Heart right ventricle (tissue), 16 donors: Measurements from ENCODE around the gene NOTCH2. TPM values are rescaled to one million over a fixed set of nuclear protein-coding genes. Genes with fewer than 3 reads are reported as not detected.

ENCODE experiments used
- ATAC-seq, 8 donors: fragments of 200-7000 bp; cut with Tn5 transposase; one replicate each; pipeline ENCODE4 v1.9.1; 2020; ENCODE audit warnings: mild to moderate bottlenecking in 8 of 8, moderate library complexity in 8 of 8, moderate number of reproducible peaks in 1 of 8
- DNase-seq, 2 donors: peaks; one replicate each; pipeline ENCODE4 v3.0.0-alpha.2; 2020
- H3K27ac ChIP-seq, 10 donors: fragments of 200-600 bp; sonication (generic) in 2 of 10; one replicate each; pipeline versions ENCODE4 v1.5.0 to v1.8.0; 2020 to 2022; ENCODE audit warnings: mild to moderate bottlenecking in 3 of 10
- H3K27me3 ChIP-seq, 7 donors: fragments of 200-600 bp; one replicate each; pipeline ENCODE4 v1.8.0; 2021 to 2022; ENCODE audit warnings: mild to moderate bottlenecking in 2 of 7
- H3K36me3 ChIP-seq, 9 donors: fragments of 200-600 bp; sonication (generic) in 1 of 9; one replicate each; pipeline versions ENCODE4 v1.5.0 to v1.8.0; 2020 to 2022; ENCODE audit warnings: mild to moderate bottlenecking in 2 of 9
- H3K4me1 ChIP-seq, 9 donors: fragments of 200-600 bp; sonication (generic) in 1 of 9; one replicate each; pipeline versions ENCODE4 v1.5.0 to v1.8.0; 2020 to 2022; ENCODE audit warnings: mild to moderate bottlenecking in 4 of 9
- H3K4me3 ChIP-seq, 10 donors: fragments of 200-600 bp; sonication (generic) in 2 of 10; one replicate each; pipeline versions ENCODE4 v1.5.0 to v1.8.0; 2020 to 2022; ENCODE audit warnings: mild to moderate bottlenecking in 7 of 10, moderate library complexity in 2 of 10
- H3K9me3 ChIP-seq, 11 donors: fragments of 200-600 bp in 10 of 11; sonication (generic) in 2 of 11; one replicate each; pipeline versions ENCODE4 v1.5.0 to v1.8.0; 2013 to 2022; ENCODE audit warnings: mild to moderate bottlenecking in 2 of 11, control low read depth in 1 of 11, moderate library complexity in 1 of 11
- WGBS, 2 donors: extraction: QIAGEN DNeasy Blood & Tissue Kit; methylation state at CpG; one replicate each; pipeline ENCODE4 v1.1.7; 2013; ENCODE audit warnings: inconsistent platforms in 1 of 2; 5-methylcytosine and 5-hydroxymethylcytosine counted together
- intact Hi-C, 10 donors: fragments of 100-400 bp; cut with DNase I; formaldehyde crosslinking; loops; one replicate each; pipeline versions ENCODE4 v1.11.1 to v1.14.2; 2022
- polyA plus RNA-seq, 2 donors: library from polyadenylated mRNA; stranded (reverse); fragments of 200-250 nt; gene quantifications; one replicate each; pipeline ENCODE4 v1.2.3, GENCODE V29; 2013
- total RNA-seq, 10 donors: library from RNA; stranded (reverse); fragmentation: NEBNext Ultra II Directional in 3 of 10; extraction: Animal tissue kit (Norgen Biotek cat#: 25700) in 3 of 10; gene quantifications; one replicate each; pipeline versions ENCODE4 v1.2.1 to v1.2.4, GENCODE V29; 2021 to 2023
- TF ChIP-seq, protein P1 (sequence below), 9 donors: fragments of 200-600 bp; sonication (generic) in 2 of 9; IDR thresholded peaks; one replicate each; pipeline versions ENCODE4 v1.5.0 to v1.8.0; 2021 to 2022; ENCODE audit warnings: antibody characterized with exemption in 9 of 9, mild to moderate bottlenecking in 5 of 9, moderate library complexity in 1 of 9
- donor health status: Arrhythmogenic right ventricular cardiomyopathy.
- donor health status: ischemic (EF 13 %, LVEDD 7.1; RV severe dilation, severe dysfunction).
- donor health status: healthy with polysubstance abuse.
- donor health status: DM: no; HTN: yes; CAD: no.
- donor health status: DM: no; HTN: no; CAD: no.
- donor health status: ischemic (EF 25% LVEDD 6.9; RV normal size, moderate dysfunction).
- donor health status: ischemic (EF 25% LVEDD 5.7; RV mildly dilated, moderate dysfunction).
- donor health status: healthy.
- donor health status: DM: yes; HTN: yes; CAD: no.
- donor health status: Ischemic cardiomyopathy.
- donor health status: ischemic (EF 35%, LVEDD 5.7; RV mildly dilated, moderate dysfunction).
- donor health status: nonischemic (EF 11% LVEDD 7.7; RV severe dilation, severe dysfunction).
- donor health status: DM: yes; HTN: yes; CAD: no.
- donor health status: PGD.
- donor health status: ischemic (EF 29% LVEDD 5.4; RV normal size, mild dysfunction).
- donor health status: nonischemic (EF 23%, LVEDD 6.1; RV moderate dilation, normal function).

The NOTCH2 gene
- total and polyA plus RNA-seq, 12 donors = 4.1 to 39.1 (median 23.8) TPM

DNA sequence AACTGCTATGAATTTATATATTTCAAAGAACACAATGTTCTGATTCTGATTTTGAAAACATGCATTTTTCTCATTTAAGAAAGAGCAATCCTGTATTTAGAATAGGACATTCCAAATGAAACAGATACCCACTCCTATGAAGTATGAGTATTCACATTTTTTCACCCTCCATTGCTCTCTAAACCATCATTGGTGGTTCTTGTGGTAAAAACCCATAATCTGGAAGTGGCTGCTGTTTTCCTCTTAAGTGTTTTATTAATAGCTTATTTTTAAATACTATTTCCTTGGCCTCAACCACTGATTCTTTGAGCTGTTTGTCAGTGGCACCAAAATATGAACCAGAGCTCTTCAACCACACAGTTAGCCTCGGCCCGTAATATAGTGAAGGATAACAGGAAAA lies 113.2 kb downstream of the NOTCH2 start:
- DNase-seq = no peak
- H3K27ac ChIP-seq = no peak overlapping the region
- H3K36me3 ChIP-seq = peaks cover 0 to 88% (median 10%) of the 10 kb centered on the region in 9 donors
- WGBS, 2 donors = 86 to 87% methylated on average over 2 of the region's 2 CpGs
- H3K27me3 ChIP-seq = no peaks in the 10 kb centered on the region
- intact Hi-C loops = loop anchor here in 3 of 10 donors (10.0 kb wide), 1 partner anchor 188 kb away; no protein-coding TSS in a partner anchor
- no peak for ATAC-seq
- TF ChIP-seq, protein P1, sequence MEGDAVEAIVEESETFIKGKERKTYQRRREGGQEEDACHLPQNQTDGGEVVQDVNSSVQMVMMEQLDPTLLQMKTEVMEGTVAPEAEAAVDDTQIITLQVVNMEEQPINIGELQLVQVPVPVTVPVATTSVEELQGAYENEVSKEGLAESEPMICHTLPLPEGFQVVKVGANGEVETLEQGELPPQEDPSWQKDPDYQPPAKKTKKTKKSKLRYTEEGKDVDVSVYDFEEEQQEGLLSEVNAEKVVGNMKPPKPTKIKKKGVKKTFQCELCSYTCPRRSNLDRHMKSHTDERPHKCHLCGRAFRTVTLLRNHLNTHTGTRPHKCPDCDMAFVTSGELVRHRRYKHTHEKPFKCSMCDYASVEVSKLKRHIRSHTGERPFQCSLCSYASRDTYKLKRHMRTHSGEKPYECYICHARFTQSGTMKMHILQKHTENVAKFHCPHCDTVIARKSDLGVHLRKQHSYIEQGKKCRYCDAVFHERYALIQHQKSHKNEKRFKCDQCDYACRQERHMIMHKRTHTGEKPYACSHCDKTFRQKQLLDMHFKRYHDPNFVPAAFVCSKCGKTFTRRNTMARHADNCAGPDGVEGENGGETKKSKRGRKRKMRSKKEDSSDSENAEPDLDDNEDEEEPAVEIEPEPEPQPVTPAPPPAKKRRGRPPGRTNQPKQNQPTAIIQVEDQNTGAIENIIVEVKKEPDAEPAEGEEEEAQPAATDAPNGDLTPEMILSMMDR (IDR thresholded peaks at IDR 0.05) = no peak
- H3K4me1 ChIP-seq = peaks cover 0 to 19% (median 7%) of the 10 kb centered on the region in 9 donors
- no peaks in the 10 kb centered on the region for H3K9me3 ChIP-seq
- no peak overlapping the region for H3K4me3 ChIP-seq

DNA sequence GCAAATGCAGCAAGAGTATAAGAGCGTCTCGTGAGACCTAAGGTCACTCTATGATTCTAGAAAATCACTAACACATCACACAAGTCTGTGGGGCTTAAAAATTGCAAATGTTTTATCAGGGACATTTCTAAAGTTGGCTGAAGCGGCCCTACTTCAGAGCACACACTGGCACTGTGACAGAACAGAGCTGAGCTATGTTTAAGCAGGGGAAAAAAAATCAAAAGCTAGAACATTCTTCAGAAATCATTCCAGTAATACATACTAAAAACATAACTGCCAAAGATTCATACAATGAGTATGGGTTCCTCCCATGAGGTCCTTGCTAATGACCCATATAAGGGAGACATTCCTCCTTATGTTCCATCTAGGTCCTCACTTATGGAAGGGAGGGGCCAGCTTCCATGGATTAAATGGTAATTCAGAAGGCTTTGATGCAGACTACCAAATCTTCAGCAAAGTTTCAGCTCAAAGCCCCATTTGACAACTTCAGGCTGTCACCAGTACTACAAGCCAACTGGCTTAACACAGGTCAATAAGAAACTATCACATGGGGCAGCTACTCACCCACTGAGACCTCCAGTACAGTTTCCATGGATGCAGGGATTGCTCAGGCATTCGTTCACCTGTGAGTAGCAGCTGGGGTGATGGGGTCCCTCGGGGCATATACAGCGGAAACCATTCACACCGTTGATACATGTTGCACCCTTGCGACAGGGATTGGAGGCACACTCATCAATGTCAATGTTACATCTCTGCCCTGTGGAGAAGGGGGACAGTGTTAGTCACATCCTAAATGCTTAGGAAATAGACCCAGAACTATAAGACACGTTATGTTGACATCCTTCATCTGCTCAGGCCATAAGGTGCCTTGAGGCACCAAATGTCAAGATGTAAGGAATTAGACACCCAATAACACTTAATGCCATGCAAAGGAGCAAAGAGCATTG lies 114.7 kb downstream of the NOTCH2 start:
- Histone ChIP-seq H3K27me3 (no peaks in the 10 kb centered on the region), H3K36me3 (peaks cover 0 to 96% (median 15%) of the 10 kb centered on the region in 9 donors), H3K4me1 (peaks cover 0 to 12% (median 7%) of the 10 kb centered on the region in 9 donors), H3K4me3 (no peak overlapping the region), H3K9me3 (no peaks in the 10 kb centered on the region), H3K27ac (peak overlapping the region in 1 of 10 donors; percentile 6)
- TF ChIP-seq, protein P1 (IDR thresholded peaks at IDR 0.05) = no peak
- peak in 4 of 8 donors; percentile 39 to 61 (median 53) for ATAC-seq
- WGBS, 2 donors = 79 to 80% methylated on average over 9 of the region's 9 CpGs
- no peak for DNase-seq
- intact Hi-C loops = loop anchor here in 4 of 10 donors (5.0 to 10.0 kb wide), 2 partner anchors 82 to 190 kb away; no protein-coding TSS in a partner anchor

DNA sequence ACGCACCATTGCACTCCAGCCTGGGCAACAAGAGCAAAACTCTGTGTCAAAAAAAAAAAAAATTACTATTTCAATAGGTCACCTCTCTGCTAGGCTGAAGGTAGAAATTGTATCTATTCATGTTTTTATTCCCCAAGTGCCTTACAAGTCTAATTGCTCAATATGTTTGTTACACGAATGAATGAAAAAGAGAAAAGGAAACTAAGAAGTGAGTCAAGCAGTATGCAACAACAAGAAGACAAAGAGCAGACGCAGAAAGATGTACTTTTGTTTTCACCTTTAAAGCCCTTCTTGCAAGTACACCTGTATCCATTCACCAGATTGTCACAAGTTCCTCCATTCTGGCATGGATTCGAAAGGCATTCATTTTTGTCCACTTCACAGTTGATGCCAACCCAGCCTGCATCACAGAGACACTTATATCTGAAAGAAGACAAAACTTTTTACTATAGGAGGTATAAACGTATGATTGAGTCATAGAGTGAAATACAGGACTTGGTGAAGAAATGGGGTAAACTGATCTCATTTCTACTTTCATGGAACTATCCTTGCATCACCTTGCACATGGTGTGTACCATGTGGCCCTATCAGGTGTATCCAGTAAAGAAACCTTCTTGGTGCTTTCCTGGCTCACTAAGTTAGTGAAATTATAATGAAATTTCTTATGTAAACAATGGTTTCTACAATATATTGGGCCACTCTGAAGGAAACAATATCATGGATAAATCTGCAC lies 116.0 kb downstream of the NOTCH2 start:
- Histone ChIP-seq H3K27ac (no peak overlapping the region), H3K36me3 (peaks cover 0 to 96% (median 18%) of the 10 kb centered on the region in 9 donors), H3K27me3 (no peaks in the 10 kb centered on the region), H3K4me3 (no peak overlapping the region), H3K9me3 (no peaks in the 10 kb centered on the region), H3K4me1 (peaks cover 0 to 18% (median 7%) of the 10 kb centered on the region in 9 donors)
- WGBS, 2 donors = 87 to 92% methylated on average over 5 of the region's 5 CpGs
- ATAC-seq (no peak), DNase-seq (no peak)
- intact Hi-C loops = loop anchor here in 4 of 10 donors (5.0 to 10.0 kb wide), 2 partner anchors 81 to 191 kb away; no protein-coding TSS in a partner anchor
- TF ChIP-seq, protein P1 (IDR thresholded peaks at IDR 0.05) = no peak

DNA sequence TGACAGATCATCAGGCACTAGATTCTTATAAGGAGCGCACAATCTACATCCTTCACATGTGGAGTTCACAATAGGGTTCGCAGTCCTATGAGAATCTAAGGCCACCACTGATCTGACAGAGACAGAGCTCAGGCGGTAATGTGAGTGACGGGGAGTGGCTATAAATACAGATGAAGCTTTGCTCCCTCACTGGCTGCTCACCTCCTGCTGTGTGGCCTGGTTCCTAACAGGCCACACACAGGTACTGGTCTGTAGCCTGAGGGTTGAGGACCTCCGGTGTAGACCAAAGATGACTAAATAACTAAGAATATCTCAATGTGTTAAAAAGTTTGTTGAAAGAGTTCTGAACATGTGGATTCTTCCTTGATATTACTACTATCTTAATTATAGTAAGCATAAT lies 117.0 kb downstream of the NOTCH2 start:
- no peak for DNase-seq
- peaks cover 0 to 19% (median 7%) of the 10 kb centered on the region in 9 donors for H3K4me1 ChIP-seq
- no peak overlapping the region for H3K4me3 ChIP-seq
- WGBS, 2 donors = 92 to 93% methylated on average over 5 of the region's 5 CpGs
- H3K27me3 ChIP-seq = no peaks in the 10 kb centered on the region
- intact Hi-C loops = loop anchor here in 4 of 10 donors (5.0 to 10.0 kb wide), 2 partner anchors 80 to 192 kb away; no protein-coding TSS in a partner anchor
- H3K9me3 ChIP-seq = no peaks in the 10 kb centered on the region
- ATAC-seq = no peak
- H3K36me3 ChIP-seq = peaks cover 0 to 99% (median 18%) of the 10 kb centered on the region in 9 donors
- TF ChIP-seq, protein P1 (IDR thresholded peaks at IDR 0.05) = no peak
- no peak overlapping the region for H3K27ac ChIP-seq
